ENCODE measurements around the gene TRIM75.
"Not testable (repeated sequence)": the region's sequence is repeated elsewhere in the genome, so short reads cannot be mapped to it uniquely, and the experiment has no call there.

DNA sequence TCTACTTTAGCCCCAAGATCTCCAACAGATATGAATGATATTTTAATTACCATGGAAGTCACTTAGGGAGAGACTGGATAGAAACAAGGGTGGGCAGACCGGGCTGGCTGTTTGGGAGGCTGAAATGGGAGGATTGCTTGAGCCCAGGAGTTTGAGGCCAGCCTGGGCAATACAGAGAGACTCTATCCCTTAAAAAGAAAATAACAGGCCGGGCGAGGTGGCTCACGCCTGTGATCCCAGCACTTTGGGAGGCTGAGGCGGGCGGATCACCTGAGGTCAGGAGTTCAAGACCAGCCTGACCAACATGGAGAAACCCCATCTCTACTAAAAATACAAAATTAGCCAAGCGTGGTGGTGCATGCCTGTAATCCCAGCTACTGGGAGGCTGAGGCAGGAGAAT is 31.1 kb downstream of the TRIM75 start:
- not testable (repeated sequence) for TF ChIP-seq CTCF (IDR thresholded peaks at IDR 0.05); ZFX (IDR thresholded peaks at IDR 0.05; ENCODE audit: borderline replicate concordance)
